H1 (cell line): ENCODE results near the gene MMEL1. TPM values are rescaled to one million over a fixed set of nuclear protein-coding genes. Genes with fewer than 3 reads are reported as not detected.

Experiments
- CTCF ChIA-PET: fragments of 300-600 bp; sonication (Branson Sonifier 250); formaldehyde crosslinking; loops from one replicate; lab custom pipeline; 2021; ENCODE audit not compliant: partially characterized antibody; lab: Charles Lee
- POLR2A ChIA-PET: fragments of 300-600 bp; sonication (Branson Sonifier 250); formaldehyde crosslinking; loops from one replicate; lab custom pipeline; 2021; ENCODE audit warnings: inconsistent platforms; ENCODE audit not compliant: partially characterized antibody; lab: Charles Lee
- DNase-seq, 2 experiments: peaks; one replicate each; pipeline versions ENCODE4 v3.0.0 to v3.0.0-alpha.2; 2010 to 2022; ENCODE audit warnings: low spot score in 2 of 2, low read depth in 1 of 2, mixed read lengths in 1 of 2
- FAIRE-seq: peaks from 2 replicates; lab custom pipeline; 2011; peaks lifted over from hg19 to GRCh38; lab: Jason Lieb, UNC
- H2AFZ ChIP-seq: 2 replicates; pipeline ENCODE4 v1.8.1; 2012; ENCODE audit warnings: low read length, inconsistent platforms
- H2AK5ac ChIP-seq: 2 replicates; pipeline ENCODE4 v1.6.1; 2013; ENCODE audit warnings: low read depth, low read length
- H2BK120ac ChIP-seq: replicated peaks from 2 replicates; pipeline ENCODE3; 2013; ENCODE audit warnings: low read depth, low read length, inconsistent platforms
- H2BK12ac ChIP-seq: 2 replicates; pipeline ENCODE4 v1.6.1; 2013; ENCODE audit warnings: low read depth, low read length
- H2BK15ac ChIP-seq: 2 replicates; pipeline ENCODE4 v1.6.1; 2013; ENCODE audit warnings: low read length
- H2BK20ac ChIP-seq: 2 replicates; pipeline ENCODE4 v1.6.1; 2013; ENCODE audit warnings: low read length
- H2BK5ac ChIP-seq: 2 replicates; pipeline ENCODE4 v1.6.1; 2013; ENCODE audit warnings: low read depth, low read length
- H3K14ac ChIP-seq: 2 replicates; pipeline ENCODE4 v1.6.1; 2013; ENCODE audit warnings: inconsistent platforms; ENCODE audit not compliant: insufficient read length
- H3K18ac ChIP-seq: 2 replicates; pipeline ENCODE4 v1.6.1; 2013; ENCODE audit warnings: low read length; ENCODE audit errors: extremely low read depth
- H3K23ac ChIP-seq: 2 replicates; pipeline ENCODE4 v1.6.1; 2013; ENCODE audit warnings: inconsistent platforms; ENCODE audit not compliant: insufficient read length
- H3K23me2 ChIP-seq: 2 replicates; pipeline ENCODE4 v1.6.1; 2013; ENCODE audit warnings: low read depth, low read length
- H3K27ac ChIP-seq: 2 replicates; pipeline ENCODE4 v1.6.1; 2011; ENCODE audit warnings: low read depth, low read length, inconsistent platforms
- H3K27me3 ChIP-seq, 4 experiments: replicated peaks in 1 of 4; 1 replicate in 1 of 4; 2 replicates in 3 of 4; pipeline versions ENCODE4 v1.6.1 to v1.8.1; 2011 to 2013; ENCODE audit warnings: low read length in 3 of 4, mild to moderate bottlenecking in 3 of 4, inconsistent platforms in 2 of 4, mixed read lengths in 2 of 4, moderate library complexity in 1 of 4; ENCODE audit not compliant: control insufficient read depth in 3 of 4, insufficient read depth in 3 of 4; ENCODE audit errors: extremely low read depth in 1 of 4
- H3K36me3 ChIP-seq, 4 experiments: 2 replicates each; pipeline versions ENCODE4 v1.6.1 to v1.8.1; 2011 to 2013; ENCODE audit warnings: mild to moderate bottlenecking in 4 of 4, low read length in 3 of 4, moderate library complexity in 2 of 4, control low read depth in 1 of 4, inconsistent platforms in 1 of 4; ENCODE audit not compliant: insufficient read depth in 4 of 4, control insufficient read depth in 2 of 4
- H3K4ac ChIP-seq: replicated peaks from 2 replicates; pipeline ENCODE3; 2013; ENCODE audit warnings: low read length, low read depth, mixed read lengths, inconsistent platforms; ENCODE audit not compliant: insufficient read length
- H3K4me1 ChIP-seq, 4 experiments: replicated peaks in 1 of 4; 1 replicate in 1 of 4; 2 replicates in 3 of 4; pipeline versions ENCODE4 v1.6.1 to v1.8.1; 2011 to 2013; ENCODE audit warnings: low read length in 3 of 4, inconsistent platforms in 2 of 4, mixed read lengths in 1 of 4; ENCODE audit not compliant: insufficient read depth in 4 of 4, control insufficient read depth in 3 of 4
- H3K4me2 ChIP-seq, 2 experiments: 2 replicates each; pipeline versions ENCODE4 v1.6.1 to v1.8.1; 2011 to 2013; ENCODE audit warnings: low read depth in 2 of 2, low read length in 2 of 2, control low read depth in 1 of 2, inconsistent platforms in 1 of 2, mild to moderate bottlenecking in 1 of 2; ENCODE audit not compliant: insufficient read depth in 1 of 2
- H3K4me3 ChIP-seq, 4 experiments: fragments of 200-600, 300-600 bp in 1 of 4; sonication (generic), shearing (Covaris generic), sonication (Bioruptor Twin) in 1 of 4; 2 replicates each; pipeline versions ENCODE4 v1.5.1 to v1.8.1; 2011 to 2016; ENCODE audit warnings: low read length in 4 of 4, low read depth in 3 of 4, control low read depth in 2 of 4, inconsistent platforms in 2 of 4, mild to moderate bottlenecking in 2 of 4, mixed read lengths in 1 of 4, moderate library complexity in 1 of 4; ENCODE audit not compliant: insufficient read depth in 2 of 4; ENCODE audit errors: extremely low read depth in 1 of 4
- H3K56ac ChIP-seq: replicated peaks from 2 replicates; pipeline ENCODE3; 2013; ENCODE audit warnings: low read depth, mild to moderate bottlenecking, mixed read lengths, low read length, inconsistent platforms; ENCODE audit not compliant: insufficient read length
- H3K79me1 ChIP-seq: 2 replicates; pipeline ENCODE4 v1.6.1; 2013; ENCODE audit warnings: low read depth, low read length, control low read depth
- H3K79me2 ChIP-seq, 2 experiments: 2 replicates each; pipeline versions ENCODE4 v1.6.1 to v1.8.1; 2012 to 2013; ENCODE audit warnings: low read length in 2 of 2, mild to moderate bottlenecking in 2 of 2, inconsistent platforms in 1 of 2; ENCODE audit not compliant: insufficient read depth in 2 of 2, control insufficient read depth in 1 of 2
- H3K9ac ChIP-seq, 4 experiments: replicated peaks in 1 of 4; 1 replicate in 1 of 4; 2 replicates in 3 of 4; pipeline versions ENCODE4 v1.6.1 to v1.8.1; 2011 to 2013; ENCODE audit warnings: low read depth in 3 of 4, low read length in 3 of 4, control low read depth in 2 of 4, mild to moderate bottlenecking in 2 of 4, moderate library complexity in 2 of 4, inconsistent platforms in 1 of 4; ENCODE audit errors: extremely low read depth in 1 of 4
- H3K9me3 ChIP-seq, 2 experiments: 2 replicates each; pipeline versions ENCODE4 v1.6.1 to v1.8.1; 2012 to 2013; ENCODE audit warnings: mild to moderate bottlenecking in 2 of 2, moderate library complexity in 2 of 2, control low read depth in 1 of 2, inconsistent platforms in 1 of 2, low read depth in 1 of 2, low read length in 1 of 2, mixed read lengths in 1 of 2; ENCODE audit not compliant: insufficient read depth in 2 of 2
- H4K20me1 ChIP-seq, 2 experiments: replicated peaks in 1 of 2; 2 replicates each; pipeline versions ENCODE3 to v1.8.1; 2011 to 2013; ENCODE audit warnings: inconsistent platforms in 2 of 2, low read length in 2 of 2, mild to moderate bottlenecking in 1 of 2; ENCODE audit not compliant: insufficient read depth in 2 of 2, control insufficient read depth in 1 of 2
- H4K5ac ChIP-seq: 2 replicates; pipeline ENCODE4 v1.6.1; 2013; ENCODE audit warnings: low read length, low read depth, mixed read lengths, inconsistent platforms; ENCODE audit not compliant: insufficient read length
- H4K8ac ChIP-seq: 2 replicates; pipeline ENCODE4 v1.8.0; 2013; ENCODE audit warnings: mild to moderate bottlenecking, moderate library complexity, low read length, inconsistent platforms; ENCODE audit not compliant: insufficient read depth; ENCODE audit errors: extremely low read depth
- H4K91ac ChIP-seq: replicated peaks from 2 replicates; pipeline ENCODE3; 2013; ENCODE audit warnings: low read length, mixed read lengths, inconsistent platforms; ENCODE audit not compliant: insufficient read length
- SRF ChIP-seq: IDR thresholded peaks from 2 replicates; pipeline ENCODE4 v1.6.1; 2011; ENCODE audit warnings: mild to moderate bottlenecking, low read depth, low read length, moderate library complexity
- SUZ12 ChIP-seq: fragments of 200-600 bp; sonication (generic); IDR thresholded peaks from 2 replicates; pipeline ENCODE4 v1.6.1; 2012; ENCODE audit warnings: mild to moderate bottlenecking, inconsistent platforms, low read length, moderate library complexity, mixed read lengths
- TEAD4 ChIP-seq: IDR thresholded peaks from 2 replicates; pipeline ENCODE4 v1.6.1; 2012; ENCODE audit warnings: low read depth, low read length, inconsistent platforms, mixed read lengths
- WGBS, 2 experiments: shearing (Covaris generic) in 1 of 2; methylation state at CpG; one replicate each; pipeline versions ENCODE4 v1.1.6 to v1.1.7; 2013 to 2015; ENCODE audit warnings: low lambda C conversion rate in 2 of 2, mixed read lengths in 2 of 2, inconsistent platforms in 1 of 2, low coverage in 1 of 2, missing lambda C conversion rate in 1 of 2; ENCODE audit not compliant: insufficient replicate concordance in 2 of 2, insufficient coverage in 1 of 2, insufficient read length in 1 of 2; ENCODE audit errors: extremely low coverage in 1 of 2, missing lambda C conversion rate in 1 of 2; 5-methylcytosine and 5-hydroxymethylcytosine counted together
- polyA plus RNA-seq, 7 experiments: library from polyadenylated mRNA; depleted of rRNA in 3 of 7; stranded (reverse) in 5 of 7; unstranded in 2 of 7; fragments of >200 nt in 5 of 7; fragments of 200-250 nt in 2 of 7; gene quantifications; 1 replicate in 5 of 7; 2 replicates in 1 of 7; 4 replicates in 1 of 7; pipeline versions ENCODE4 v1.2.1 to v1.2.3, GENCODE V29; 2011 to 2013; ENCODE audit warnings: missing spikeins in 2 of 7, mixed read lengths in 2 of 7
- total RNA-seq: library from RNA; stranded (reverse); fragmentation: NEBNext Ultra II Directional; extraction: Animal tissue kit (Norgen Biotek cat#: 25700); gene quantifications from 2 replicates; pipeline ENCODE4 v1.2.1, GENCODE V29; 2021

Gene MMEL1
- total and polyA plus RNA-seq, 2 of the 8 experiments (the other 6 are each of a cell fraction or from before 2014, with no cell fraction given) = 0.91 to 1.7 TPM

DNA sequence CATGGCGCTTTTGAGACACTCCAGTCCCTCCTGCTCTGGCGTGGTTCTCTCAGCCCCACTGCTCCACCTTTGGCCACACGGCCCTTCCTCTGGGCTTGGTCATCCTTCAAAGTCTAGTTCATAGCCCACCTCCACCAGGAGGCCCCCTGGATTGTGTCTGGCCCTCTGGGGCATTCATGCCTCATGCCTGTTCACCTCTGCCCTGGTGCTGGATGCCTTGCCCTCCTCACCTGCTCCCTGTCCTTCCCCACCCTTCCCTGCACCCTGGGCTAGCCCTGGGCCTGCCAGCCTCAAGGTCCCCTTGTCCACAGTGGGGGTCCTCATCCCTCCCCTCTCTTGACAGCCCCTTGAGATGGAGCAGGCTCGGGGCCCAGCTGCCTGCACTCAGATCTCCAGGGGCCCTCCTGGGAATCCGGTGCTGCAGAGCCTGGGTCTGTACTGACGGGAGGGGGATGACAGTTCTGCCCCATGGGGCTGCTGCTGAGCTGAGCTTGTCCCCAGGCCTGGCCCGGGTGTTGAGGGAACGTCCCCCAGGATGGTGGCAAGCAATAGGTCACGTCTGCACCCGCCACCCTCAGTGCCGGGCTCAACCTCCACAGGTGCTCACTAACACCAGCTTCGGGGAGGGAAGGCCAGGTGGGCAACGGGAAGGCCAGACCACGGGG lies 27.8 kb downstream of the MMEL1 start:
- Histone ChIP-seq H3K18ac (no peak overlapping the region), H3K14ac (no peak overlapping the region), H3K56ac (no peak overlapping the region), H2BK5ac (no peak overlapping the region), H3K9ac (no peak overlapping the region), H3K9me3 (no peaks in the 10 kb centered on the region), H3K4ac (no peak overlapping the region), H2AFZ (no peak overlapping the region), H3K4me3 (no peak overlapping the region), H3K79me1 (no peaks in the 10 kb centered on the region), H2BK15ac (no peak overlapping the region), H3K23me2 (no peaks in the 10 kb centered on the region), H3K27me3 (0 out of 7 replicates have a peak, but pooled peaks cover 0 to 3% (median 0%) of the 10 kb centered on the region in 4 experiments), H3K27ac (no peak overlapping the region), H4K20me1 (no peaks in the 10 kb centered on the region), H3K79me2 (no peaks in the 10 kb centered on the region), H3K4me2 (no peak overlapping the region), H3K23ac (no peak overlapping the region), H3K36me3 (no peaks in the 10 kb centered on the region), H4K8ac (no peak overlapping the region), H2BK12ac (no peak overlapping the region), H3K4me1 (no peaks in the 10 kb centered on the region; a peak in 1 of 7 replicates), H2BK20ac (no peak overlapping the region), H2BK120ac (no peak overlapping the region), H2AK5ac (no peak overlapping the region), H4K5ac (no peak overlapping the region), H4K91ac (no peak overlapping the region)
- FAIRE-seq (no peak), DNase-seq (no peak)
- ChIA-PET CTCF (interaction anchor here (1.1 kb wide), 1 partner anchor 43 kb away, joined by 4 read pairs; no protein-coding TSS in a partner anchor), POLR2A (interaction anchor here (1.1 kb wide), 1 partner anchor 19 kb away, joined by 4 read pairs; the partner anchor contains the start of gene PRXL2B)
- 89% methylated on average over 14 of the region's 14 CpGs; no CpG with 5 or more reads in 1 of the 2 experiments for WGBS, 2 experiments
- TF ChIP-seq TEAD4 = no peak
- no peak for TF ChIP-seq SRF
- TF ChIP-seq SUZ12 = no peak
